GM12878 (cell line): ENCODE data around the gene BCL11A. TPM values are rescaled to one million over a fixed set of nuclear protein-coding genes. Genes with fewer than 3 reads are reported as not detected.
A peak's percentile ranks its signal among the peaks of the same experiment; 100 is the strongest.

ENCODE experiments used
- ATAC-seq: fragments of 200-7000 bp; cut with Tn5 transposase; 3 replicates; pipeline ENCODE4 v1.9.1; 2020; ENCODE audit warnings: mild to moderate bottlenecking, moderate library complexity
- BruUV-seq: library from RNA; stranded (reverse); fragments of 400-500 nt; replicated peaks from 2 replicates; lab custom pipeline; 2021; lab: Mats Ljungman, UMichigan
- CTCF ChIA-PET: fragments of 300-600 bp; sonication (Branson Sonifier 250); formaldehyde crosslinking; extraction: SDS; loops from one replicate; lab custom pipeline; 2021; ENCODE audit warnings: inconsistent platforms; lab: Yijun Ruan, JAX
- POLR2A ChIA-PET: fragments of 350-600 bp; formaldehyde crosslinking; extraction: SDS; loops from one replicate; lab custom pipeline; 2021; ENCODE audit warnings: inconsistent platforms; lab: Charles Lee
- RAD21 ChIA-PET: fragments of 300-600 bp; sonication (Branson Sonifier 250); formaldehyde crosslinking; loops from one replicate; lab custom pipeline; 2023; ENCODE audit warnings: antibody characterized with exemption; ENCODE audit not compliant: unreplicated experiment; lab: Charles Lee
- SMC1A ChIA-PET: fragments of 300-600 bp; sonication (Branson Sonifier 250); formaldehyde crosslinking; loops from one replicate; lab custom pipeline; 2023; ENCODE audit not compliant: unreplicated experiment, uncharacterized antibody; lab: Charles Lee
- DNase-seq: peaks from one replicate; pipeline ENCODE4 v3.0.0-alpha.2; 2011; ENCODE audit warnings: low read depth, low spot score
- FAIRE-seq: peaks from 3 replicates; lab custom pipeline; 2011; peaks lifted over from hg19 to GRCh38; lab: Jason Lieb, UNC
- H2AFZ ChIP-seq: 2 replicates; pipeline ENCODE4 v1.6.0; 2011; ENCODE audit warnings: low read depth, low read length, control low read depth; ENCODE audit not compliant: control insufficient read depth
- H3K27ac ChIP-seq: 2 replicates; pipeline ENCODE4 v1.5.1; 2011; ENCODE audit warnings: control low read depth; ENCODE audit not compliant: control insufficient read depth, insufficient read depth
- H3K27me3 ChIP-seq, 2 experiments: replicated peaks in 1 of 2; 2 replicates each; pipeline versions ENCODE4 v1.6.0 to v1.6.1; 2011; ENCODE audit warnings: low read length in 1 of 2; ENCODE audit not compliant: control insufficient read depth in 2 of 2, insufficient read depth in 2 of 2
- H3K36me3 ChIP-seq, 2 experiments: 2 replicates each; pipeline ENCODE4 v1.5.1; 2011; ENCODE audit warnings: low read length in 1 of 2; ENCODE audit not compliant: control insufficient read depth in 2 of 2, insufficient read depth in 2 of 2
- H3K4me1 ChIP-seq: 2 replicates; pipeline ENCODE4 v1.6.1; 2011; ENCODE audit warnings: mild to moderate bottlenecking, low read length, moderate library complexity, mixed read lengths; ENCODE audit not compliant: control insufficient read depth, insufficient read depth
- H3K4me2 ChIP-seq: 2 replicates; pipeline ENCODE4 v1.6.0; 2011; ENCODE audit warnings: control low read depth; ENCODE audit not compliant: control insufficient read depth, insufficient read depth
- H3K4me3 ChIP-seq: fragments of 200-600 bp; sonication (generic); 2 replicates; pipeline ENCODE4 v1.5.1; 2016
- H3K79me2 ChIP-seq: 2 replicates; pipeline ENCODE4 v1.6.0; 2011; ENCODE audit warnings: low read length; ENCODE audit not compliant: control insufficient read depth, insufficient read depth
- H3K9ac ChIP-seq: 2 replicates; pipeline ENCODE4 v1.8.0; 2011; ENCODE audit warnings: low read length, control low read depth, mixed read lengths; ENCODE audit not compliant: control insufficient read depth, insufficient read depth
- H3K9me3 ChIP-seq: replicated peaks from 3 replicates; pipeline ENCODE4 v1.5.1; 2011; ENCODE audit warnings: mild to moderate bottlenecking, low read length; ENCODE audit not compliant: control insufficient read depth, insufficient read depth
- H4K20me1 ChIP-seq: 2 replicates; pipeline ENCODE4 v1.6.0; 2011; ENCODE audit not compliant: control insufficient read depth, insufficient read depth
- ATF3 ChIP-seq: IDR thresholded peaks from 2 replicates; pipeline ENCODE4 v1.6.1; 2011; ENCODE audit warnings: low read depth, mild to moderate bottlenecking, low read length, moderate library complexity, borderline replicate concordance; ENCODE audit errors: extremely low read depth
- CBFB ChIP-seq: IDR thresholded peaks from 2 replicates; pipeline ENCODE4 v1.6.1; 2016; ENCODE audit warnings: antibody characterized with exemption, low read depth
- CHD4 ChIP-seq: fragments of 200-600 bp; sonication (generic); IDR thresholded peaks from 2 replicates; pipeline ENCODE4 v1.6.1; 2016; ENCODE audit warnings: mild to moderate bottlenecking
- EP300 ChIP-seq, 2 experiments: fragments of 150-350 bp in 1 of 2; IDR thresholded peaks; 2 replicates each; pipeline ENCODE4 v1.6.1; 2011 to 2012; ENCODE audit warnings: low read depth in 2 of 2, low read length in 2 of 2, borderline replicate concordance in 1 of 2, improper control_type of control experiment in 1 of 2, inconsistent platforms in 1 of 2; ENCODE audit not compliant: control insufficient read depth in 1 of 2
- HDAC2 ChIP-seq: fragments of 200-600 bp; sonication (generic); IDR thresholded peaks from 2 replicates; pipeline ENCODE4 v1.6.1; 2017
- HDGF ChIP-seq: fragments of 450-650 bp; IDR thresholded peaks from 2 replicates; pipeline ENCODE4 v1.6.1; 2016; ENCODE audit warnings: antibody characterized with exemption
- KLF5 ChIP-seq: fragments of 450-650 bp; IDR thresholded peaks from 2 replicates; pipeline ENCODE4 v1.6.1; 2014; ENCODE audit warnings: mild to moderate bottlenecking; ENCODE audit not compliant: partially characterized antibody
- MEF2A ChIP-seq: IDR thresholded peaks from 2 replicates; pipeline ENCODE4 v1.6.1; 2011; ENCODE audit warnings: low read depth, mild to moderate bottlenecking, low read length, moderate library complexity; ENCODE audit not compliant: insufficient read depth
- NFXL1 ChIP-seq: fragments of 450-650 bp; IDR thresholded peaks from 2 replicates; pipeline ENCODE4 v1.6.1; 2017; ENCODE audit warnings: antibody characterized with exemption, mild to moderate bottlenecking, borderline replicate concordance
- NKRF ChIP-seq: fragments of 450-650 bp; conservative IDR thresholded peaks from 2 replicates; pipeline ENCODE4 v1.6.1; 2017; ENCODE audit warnings: mild to moderate bottlenecking, moderate library complexity
- PAX5 ChIP-seq: IDR thresholded peaks from 2 replicates; pipeline ENCODE4 v1.6.1; 2011; ENCODE audit warnings: low read depth, low read length, borderline replicate concordance
- POU2F2 ChIP-seq: IDR thresholded peaks from 3 replicates; pipeline ENCODE4 v1.6.1; 2011; ENCODE audit warnings: low read depth, mild to moderate bottlenecking, low read length, borderline replicate concordance
- SIX5 ChIP-seq: IDR thresholded peaks from 2 replicates; pipeline ENCODE4 v1.6.1; 2011; ENCODE audit warnings: mild to moderate bottlenecking, low read depth, low read length, moderate library complexity; ENCODE audit not compliant: severe bottlenecking
- SKIL ChIP-seq: fragments of 450-650 bp; IDR thresholded peaks from 2 replicates; pipeline ENCODE4 v1.6.1; 2017; ENCODE audit warnings: mild to moderate bottlenecking, low read depth, inconsistent platforms; ENCODE audit not compliant: poor library complexity, severe bottlenecking
- TCF3 ChIP-seq: IDR thresholded peaks from 2 replicates; pipeline ENCODE4 v1.6.1; 2012; ENCODE audit warnings: low read depth, mild to moderate bottlenecking, low read length, borderline replicate concordance; ENCODE audit not compliant: insufficient read depth
- USF2 ChIP-seq: IDR thresholded peaks from 2 replicates; pipeline ENCODE4 v1.6.1; 2011; ENCODE audit warnings: low read depth, low read length, improper control_type of control experiment, borderline replicate concordance
- YBX1 ChIP-seq: fragments of 450-650 bp; IDR thresholded peaks from 2 replicates; pipeline ENCODE4 v1.6.1; 2016; ENCODE audit warnings: antibody characterized with exemption
- ZNF24 ChIP-seq: fragments of 450-650 bp; IDR thresholded peaks from 2 replicates; pipeline ENCODE4 v1.6.1; 2017; ENCODE audit warnings: antibody characterized with exemption, mild to moderate bottlenecking
- WGBS: methylation state at CpG from one replicate; pipeline ENCODE4 v1.1.6; 2016; ENCODE audit warnings: low lambda C conversion rate; ENCODE audit not compliant: insufficient replicate concordance, insufficient coverage; ENCODE audit errors: missing lambda C conversion rate; 5-methylcytosine and 5-hydroxymethylcytosine counted together
- in situ Hi-C: fragments of 300-500 bp; cut with MboI; formaldehyde crosslinking; loops from 9 replicates; pipeline ENCODE4 v1.14.3; 2018; ENCODE audit warnings: mixed read lengths
- intact Hi-C: fragments of 100-400 bp; cut with micrococcal nuclease; formaldehyde crosslinking; loops from one replicate; pipeline ENCODE4 v1.14.2; 2022; ENCODE audit not compliant: unreplicated experiment
- polyA plus RNA-seq, 11 experiments: library from polyadenylated mRNA; depleted of rRNA in 4 of 11; unstranded in 6 of 11; stranded (reverse) in 5 of 11; fragments of >200 nt; fragmentation: Nextera tagmentation in 4 of 11; fragmentation: Illumina TruSeq in 1 of 11; extraction: Ambion mirVana in 4 of 11; extraction: Trizol in 1 of 11; gene quantifications; 1 replicate in 1 of 11; 2 replicates in 10 of 11; pipeline versions ENCODE4 v1.2.1 to v1.2.3, GENCODE V29; 2011 to 2016; ENCODE audit warnings: inconsistent platforms in 2 of 11, missing spikeins in 2 of 11, low read depth in 1 of 11
- total RNA-seq, 4 experiments: library from RNA; depleted of rRNA in 3 of 4; stranded (reverse); fragments of >200 nt in 3 of 4; fragmentation: Illumina TruSeq in 1 of 4; extraction: Trizol in 1 of 4; gene quantifications; 2 replicates each; pipeline versions ENCODE4 v1.2.1 to v1.2.3, GENCODE V29; 2013 to 2021

Gene BCL11A
- total and polyA plus RNA-seq, 10 of the 15 experiments (the other 5 are each of a cell fraction or from before 2014, with no cell fraction given), result 7.5 to 26.6 (median 11.1) TPM; not detected in 1

GRCh38 chr2:60515721-60516226 lies 37.7 kb downstream of the BCL11A start (continued):
- TF ChIP-seq NFXL1, result no peak
- 0 out of 2 replicates have a peak, but pooled peaks have one; percentile 32 for TF ChIP-seq CHD4
- 0 out of 2 replicates have a peak, but pooled peaks have one; percentile 45 for TF ChIP-seq MEF2A
- peak; percentile 39 to 53; a peak in 1 of 4 replicates for TF ChIP-seq EP300 (IDR thresholded peaks at IDR 0.05; ENCODE audit: borderline replicate concordance in 1 of 2, control insufficient read depth in 1 of 2, low read depth in 2 of 2, low read length in 2 of 2)
- peak; percentile 64 for TF ChIP-seq PAX5
- peak; percentile 29 for TF ChIP-seq SKIL
- TF ChIP-seq ZNF24, result no peak
- 0 out of 2 replicates have a peak, but pooled peaks have one; percentile 14 for TF ChIP-seq TCF3
- no peak for TF ChIP-seq KLF5
- TF ChIP-seq, all 136 proteins: peak for 39

GRCh38 chr2:60513996-60514395 lies 39.5 kb downstream of the BCL11A start:
- no peaks in the 10 kb centered on the region for H3K27me3 ChIP-seq
- RAD21 ChIA-PET, result no interaction called here
- intact Hi-C loops, result loop anchor here (2.0 kb wide), 1 partner anchor 35 kb away; no protein-coding TSS in a partner anchor
- H3K79me2 ChIP-seq, result peaks cover 84% of the 10 kb centered on the region
- H4K20me1 ChIP-seq, result no peaks in the 10 kb centered on the region
- SMC1A ChIA-PET, result interaction anchor here (0.7 kb wide), 1 partner anchor 62 kb away, joined by 3 read pairs; no protein-coding TSS in a partner anchor
- no peaks in the 10 kb centered on the region for H3K9me3 ChIP-seq
- BruUV-seq, result no TSS peak
- CTCF ChIA-PET, result no interaction called here
- in situ Hi-C loops, result no loop called here
- H3K4me1 ChIP-seq, result peaks cover 65% of the 10 kb centered on the region
- 0 out of 2 replicates have a peak overlapping the region, but pooled peaks have one; percentile 3 for H3K27ac ChIP-seq
- ATAC-seq, result no peak
- DNase-seq, result no peak
- no peak for FAIRE-seq
- no peak overlapping the region for H2AFZ ChIP-seq
- 97% methylated on average over 4 of the region's 4 CpGs for WGBS
- no peak overlapping the region for H3K4me2 ChIP-seq
- H3K36me3 ChIP-seq, result peaks cover 0 to 8% of the 10 kb centered on the region in 2 experiments; a peak in 2 of 4 replicates
- POLR2A ChIA-PET, result no interaction called here
- no peak overlapping the region for H3K4me3 ChIP-seq
- no peak overlapping the region for H3K9ac ChIP-seq
- TF ChIP-seq HDAC2 (no peak), NKRF (no peak), CBFB (no peak), USF2 (no peak), ATF3 (no peak), HDGF (no peak), YBX1 (no peak), SIX5 (no peak), POU2F2 (no peak)
